LoVo (cell line): ENCODE results near the gene ZBTB7A.

Experiments
- DNase-seq: peaks from one replicate; pipeline ENCODE4 v3.0.0-alpha.2; 2016; ENCODE audit warnings: low spot score

The ZBTB7A gene

DNA sequence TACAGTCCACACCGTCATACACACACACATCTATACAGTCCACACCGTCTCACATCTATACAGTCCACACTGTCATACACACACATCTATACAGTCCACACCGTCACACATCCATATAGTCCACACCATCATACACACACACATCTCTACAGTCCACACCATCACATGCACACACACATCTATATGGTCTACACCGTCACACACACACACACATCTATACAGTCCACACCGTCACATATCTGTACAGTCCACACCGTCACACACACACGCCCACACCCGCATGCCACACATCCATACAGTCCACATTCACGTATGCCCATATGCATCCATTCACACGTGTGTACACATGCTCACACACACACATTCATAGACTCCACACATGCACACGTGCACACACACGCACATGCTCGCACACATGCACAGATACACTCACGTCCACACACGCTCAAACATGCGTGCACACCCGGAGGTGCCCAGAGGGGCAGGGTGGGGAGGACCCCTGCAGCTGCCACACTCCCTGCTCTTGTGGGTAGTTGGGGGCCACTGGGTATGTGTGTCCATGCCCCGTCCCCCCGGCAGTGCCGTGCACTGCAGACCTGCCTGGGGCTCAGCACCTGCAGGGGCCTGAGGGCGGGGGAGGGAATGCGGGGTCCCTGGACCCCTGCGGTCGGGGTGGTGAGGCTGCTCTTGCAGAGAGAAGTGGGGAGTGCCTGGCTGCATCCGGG, 30.0 kb downstream of the ZBTB7A start:
- DNase-seq, result no peak

- no peak for DNase-seq
These were observed 31.1 kb downstream of the ZBTB7A start for GRCh38 chr19:4035582-4035981.

DNA sequence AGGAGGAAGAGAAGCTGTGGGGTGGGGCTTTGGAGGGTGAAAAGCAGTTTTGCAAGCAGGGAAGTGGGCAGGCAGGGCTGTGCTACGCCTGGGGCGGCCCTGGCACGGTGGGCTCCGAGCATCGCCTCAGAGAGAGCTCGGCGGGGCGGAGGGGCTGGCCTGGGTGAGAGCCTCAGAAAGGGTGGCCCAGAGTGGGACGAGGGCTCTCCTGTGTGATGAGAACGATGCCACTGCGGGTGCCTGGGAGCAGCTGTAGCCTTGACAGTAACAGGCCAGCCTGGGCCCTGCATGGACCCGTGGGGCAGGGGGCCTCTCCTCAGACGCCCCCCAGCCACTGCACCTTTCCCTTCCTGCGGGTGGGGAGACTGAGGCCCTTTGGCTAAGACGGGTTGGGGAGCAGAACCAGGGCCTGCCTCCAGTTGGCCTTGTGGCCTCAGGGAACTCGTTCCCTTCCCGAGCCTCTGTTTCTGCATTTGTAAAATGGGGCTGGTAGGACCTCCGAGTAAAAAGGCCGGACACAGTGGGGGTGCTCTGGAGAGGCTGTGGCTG, 31.6 kb downstream of the ZBTB7A start:
- no peak for DNase-seq

- DNase-seq, result no peak
These were observed 32.4 kb downstream of the ZBTB7A start for GRCh38 chr19:4034048-4035017.

DNA sequence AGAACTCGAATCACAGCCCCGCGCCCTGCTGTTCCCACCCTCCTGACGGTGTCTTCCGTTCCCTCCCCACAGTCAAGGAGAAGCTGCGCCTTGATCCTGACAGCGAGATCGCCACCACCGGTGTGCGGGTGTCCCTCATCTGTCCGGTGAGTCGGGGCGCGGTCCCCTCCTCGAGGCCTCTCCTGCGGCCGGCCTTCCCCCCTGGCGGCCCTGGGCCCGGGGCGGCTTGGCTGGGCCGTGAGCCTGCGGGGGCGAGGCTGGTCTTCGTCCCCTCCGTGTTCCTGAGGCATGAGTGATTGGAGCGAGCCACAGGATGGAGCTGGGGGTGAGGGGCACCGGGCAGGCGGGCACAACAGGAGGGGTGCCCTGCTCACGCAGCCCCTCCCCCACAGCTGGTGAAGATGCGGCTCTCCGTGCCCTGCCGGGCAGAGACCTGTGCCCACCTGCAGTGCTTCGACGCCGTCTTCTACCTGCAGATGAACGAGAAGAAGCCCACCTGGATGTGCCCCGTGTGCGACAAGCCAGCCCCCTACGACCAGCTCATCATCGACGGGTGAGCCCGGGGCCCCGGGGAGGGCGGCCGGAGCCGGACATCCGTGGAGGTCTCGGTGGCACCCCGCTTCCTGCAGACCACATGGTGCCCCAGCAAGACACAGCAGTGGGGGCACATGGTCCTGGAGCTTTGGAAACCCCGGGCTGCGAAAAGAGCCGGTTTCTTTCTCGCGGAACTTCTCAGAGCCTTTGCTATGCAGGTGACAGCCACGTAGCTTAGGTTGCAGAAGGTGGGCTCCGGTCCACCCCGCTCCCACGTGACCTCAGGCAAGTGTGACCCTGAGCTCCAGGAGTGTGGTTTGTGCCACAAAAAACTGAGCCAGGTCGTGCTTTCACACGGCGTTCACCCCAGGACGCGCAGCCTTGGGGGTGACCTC, 33.4 kb downstream of the ZBTB7A start:
- no peak for DNase-seq

- no peak for DNase-seq
These were observed 34.3 kb downstream of the ZBTB7A start for GRCh38 chr19:4032436-4032835.

GRCh38 chr19:4031420-4031819, 35.3 kb downstream of the ZBTB7A start:
- DNase-seq, result no peak

GRCh38 chr19:4030981-4031380, 35.7 kb downstream of the ZBTB7A start:
- no peak for DNase-seq

- DNase-seq, result no peak
These were observed 36.1 kb downstream of the ZBTB7A start for GRCh38 chr19:4030552-4030951.

DNA sequence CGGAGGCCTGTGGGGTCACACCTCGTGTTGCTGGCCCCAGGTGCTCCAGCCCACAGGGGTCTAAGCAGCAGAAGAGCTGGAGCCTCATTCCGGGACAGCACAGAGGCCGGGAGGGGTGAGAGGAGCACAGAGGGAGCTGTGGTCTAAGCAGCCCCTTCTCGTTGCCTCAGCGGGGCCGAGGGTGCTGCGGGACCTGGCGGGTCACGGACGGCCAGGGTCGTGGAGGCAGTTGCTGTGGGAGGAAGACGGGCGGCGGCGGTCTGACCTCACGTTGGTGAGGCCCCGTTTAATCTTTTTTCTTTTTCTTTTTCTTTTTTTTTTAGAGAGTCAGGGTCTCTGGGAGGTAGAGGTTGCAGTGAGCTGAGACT, 37.5 kb downstream of the ZBTB7A start:
- no peak for DNase-seq

GRCh38 chr19:4028334-4029246, 38.1 kb downstream of the ZBTB7A start:
- no peak for DNase-seq

- DNase-seq, result no peak
These were observed 39.6 kb downstream of the ZBTB7A start for GRCh38 chr19:4027146-4027545.

GRCh38 chr19:4025317-4025716, 41.4 kb downstream of the ZBTB7A start:
- DNase-seq, result no peak

- no peak for DNase-seq
These were observed 42.9 kb downstream of the ZBTB7A start for GRCh38 chr19:4023600-4024398.

GRCh38 chr19:4019578-4019977, 47.1 kb downstream of the ZBTB7A start:
- no peak for DNase-seq

DNA sequence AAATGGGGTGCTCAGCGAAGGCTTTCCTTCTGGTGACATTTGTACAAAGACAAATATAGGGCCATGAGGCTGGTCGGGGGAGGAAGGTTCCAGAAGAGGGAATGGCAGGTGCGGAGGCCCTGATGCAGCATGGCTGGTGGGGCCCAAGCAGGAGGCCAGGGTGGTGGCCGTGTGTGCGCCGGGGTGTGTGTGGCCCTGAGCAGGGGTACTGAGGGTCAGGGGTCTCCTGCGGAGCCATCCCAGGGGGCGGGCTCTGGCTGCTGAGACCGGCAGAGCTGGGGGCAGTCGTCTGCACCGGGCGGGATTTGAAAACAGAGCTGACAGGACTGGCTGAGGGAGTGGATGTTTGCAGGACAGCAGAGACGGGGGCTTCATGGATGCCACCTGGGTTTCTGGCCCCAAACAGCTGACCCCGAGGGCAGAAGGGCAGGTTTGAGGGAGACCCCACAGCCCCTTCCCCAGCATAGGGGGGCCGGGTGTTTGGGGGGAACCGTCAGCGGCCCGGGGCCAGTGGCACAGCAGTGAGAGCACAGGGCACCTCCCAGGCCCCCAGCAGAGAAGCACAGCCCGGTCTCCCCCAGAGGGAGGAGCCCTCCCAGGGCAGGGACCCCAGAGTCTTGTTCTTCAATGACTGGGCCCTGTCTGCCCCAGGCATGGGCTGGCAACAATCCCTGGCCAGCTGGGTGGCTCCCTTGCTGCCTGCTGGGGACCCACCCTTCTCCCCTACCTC, 47.8 kb downstream of the ZBTB7A start:
- DNase-seq, result no peak

GRCh38 chr19:4018140-4018613, 48.5 kb downstream of the ZBTB7A start:
- DNase-seq, result no peak

GRCh38 chr19:4016903-4017638, 49.6 kb downstream of the ZBTB7A start:
- no peak for DNase-seq
